AG09319 (cell line): ENCODE results near the gene HOXC10.

Experiments used
- DNase-seq: peaks from one replicate; pipeline ENCODE4 v3.0.0-alpha.2; 2010; ENCODE audit warnings: low read depth; ENCODE audit errors: extremely low read depth
- TF ChIP-seq, protein P1 (sequence below): IDR thresholded peaks from 2 replicates; pipeline ENCODE4 v1.5.1; 2011; ENCODE audit warnings: low read depth, mild to moderate bottlenecking, inconsistent platforms, low read length, moderate library complexity

HOXC10 gene

DNA sequence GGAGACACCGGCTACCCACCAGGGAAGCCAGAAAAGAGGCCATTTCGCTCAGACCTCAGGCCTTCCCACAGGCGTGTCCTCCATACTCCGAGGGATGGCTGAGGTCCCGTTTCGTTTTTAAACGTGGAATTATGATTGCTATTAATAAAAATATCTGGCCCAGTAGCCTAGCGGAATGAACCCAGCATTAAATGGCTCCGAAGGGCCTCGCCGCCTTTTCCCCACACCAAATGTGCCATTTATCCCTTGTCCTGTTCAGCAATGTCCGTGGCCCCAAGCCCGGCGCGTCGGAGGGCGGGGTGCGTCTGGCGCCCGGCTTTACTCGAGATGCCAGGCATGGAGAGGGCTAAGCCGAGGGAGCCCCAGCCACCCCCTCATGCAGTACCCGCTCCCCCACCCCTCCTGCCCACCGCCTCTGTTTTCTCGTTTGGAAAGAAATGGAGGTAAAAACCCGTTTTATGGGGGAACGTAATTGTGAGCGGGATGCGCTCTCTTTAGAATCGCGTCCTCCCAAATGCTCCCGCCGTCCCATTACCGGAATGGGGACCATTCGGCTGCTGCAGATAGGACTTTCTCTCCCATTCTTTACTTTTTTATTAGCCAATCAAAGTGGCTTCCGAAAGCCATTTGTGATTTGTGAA lies 29.6 kb downstream of the HOXC10 start:
- no peak for DNase-seq
- TF ChIP-seq, protein P1, sequence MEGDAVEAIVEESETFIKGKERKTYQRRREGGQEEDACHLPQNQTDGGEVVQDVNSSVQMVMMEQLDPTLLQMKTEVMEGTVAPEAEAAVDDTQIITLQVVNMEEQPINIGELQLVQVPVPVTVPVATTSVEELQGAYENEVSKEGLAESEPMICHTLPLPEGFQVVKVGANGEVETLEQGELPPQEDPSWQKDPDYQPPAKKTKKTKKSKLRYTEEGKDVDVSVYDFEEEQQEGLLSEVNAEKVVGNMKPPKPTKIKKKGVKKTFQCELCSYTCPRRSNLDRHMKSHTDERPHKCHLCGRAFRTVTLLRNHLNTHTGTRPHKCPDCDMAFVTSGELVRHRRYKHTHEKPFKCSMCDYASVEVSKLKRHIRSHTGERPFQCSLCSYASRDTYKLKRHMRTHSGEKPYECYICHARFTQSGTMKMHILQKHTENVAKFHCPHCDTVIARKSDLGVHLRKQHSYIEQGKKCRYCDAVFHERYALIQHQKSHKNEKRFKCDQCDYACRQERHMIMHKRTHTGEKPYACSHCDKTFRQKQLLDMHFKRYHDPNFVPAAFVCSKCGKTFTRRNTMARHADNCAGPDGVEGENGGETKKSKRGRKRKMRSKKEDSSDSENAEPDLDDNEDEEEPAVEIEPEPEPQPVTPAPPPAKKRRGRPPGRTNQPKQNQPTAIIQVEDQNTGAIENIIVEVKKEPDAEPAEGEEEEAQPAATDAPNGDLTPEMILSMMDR, result no peak

GRCh38 chr12:54015018-54015931 lies 30.3 kb downstream of the HOXC10 start:
- DNase-seq, result no peak
- TF ChIP-seq, protein P1, result no peak

DNA sequence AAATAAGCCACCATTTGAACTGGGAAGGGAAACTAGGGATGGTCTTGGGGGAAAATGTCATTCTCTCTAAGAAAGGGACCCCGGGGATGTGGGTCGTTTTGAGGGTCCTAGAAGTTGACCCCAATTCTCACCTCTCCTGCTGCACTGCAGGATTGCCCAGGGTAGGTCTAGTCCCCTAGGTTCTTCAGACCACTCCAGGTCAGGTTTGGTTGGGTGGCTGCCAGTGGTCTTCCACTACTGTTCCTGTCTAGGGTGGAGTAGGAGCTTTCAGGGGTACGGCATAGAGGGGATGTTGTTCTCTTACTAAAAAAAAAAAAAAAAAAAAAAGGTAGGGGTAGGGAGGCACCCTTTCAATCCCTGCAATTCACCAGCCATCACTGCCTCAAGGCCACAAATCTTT lies 31.1 kb downstream of the HOXC10 start:
- TF ChIP-seq, protein P1, result no peak
- DNase-seq, result no peak

- no peak for DNase-seq
- TF ChIP-seq, protein P1, result no peak
Observed at GRCh38 chr12:54016478-54016964, 31.6 kb downstream of the HOXC10 start.

DNA sequence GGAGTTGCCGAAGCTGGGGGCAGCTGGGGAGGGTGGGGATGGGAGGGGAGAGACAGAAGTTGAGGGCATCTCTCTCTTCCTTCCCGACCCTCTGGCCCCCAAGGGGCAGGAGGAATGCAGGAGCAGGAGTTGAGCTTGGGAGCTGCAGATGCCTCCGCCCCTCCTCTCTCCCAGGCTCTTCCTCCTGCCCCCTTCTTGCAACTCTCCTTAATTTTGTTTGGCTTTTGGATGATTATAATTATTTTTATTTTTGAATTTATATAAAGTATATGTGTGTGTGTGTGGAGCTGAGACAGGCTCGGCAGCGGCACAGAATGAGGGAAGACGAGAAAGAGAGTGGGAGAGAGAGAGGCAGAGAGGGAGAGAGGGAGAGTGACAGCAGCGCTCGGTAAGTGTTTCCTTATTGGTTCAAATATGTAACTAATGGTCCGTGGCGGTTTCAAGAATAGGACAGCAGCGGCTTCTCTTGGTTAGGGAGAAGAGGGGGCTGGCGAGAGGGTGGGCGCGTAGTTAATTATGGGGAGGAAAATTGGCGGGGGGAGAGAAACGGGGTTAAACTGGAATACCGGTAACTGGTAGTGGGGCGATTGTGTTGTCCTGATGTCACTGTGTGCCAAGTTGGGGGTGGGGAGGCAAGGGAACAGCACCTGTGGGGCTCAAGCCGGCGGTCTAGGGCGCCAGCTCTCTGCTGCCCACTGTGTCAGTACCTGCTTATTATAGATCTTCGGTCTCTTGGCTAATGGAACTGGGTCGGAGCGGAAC lies 32.3 kb downstream of the HOXC10 start:
- DNase-seq, result no peak
- TF ChIP-seq, protein P1, result no peak

GRCh38 chr12:54017878-54018467 lies 33.0 kb downstream of the HOXC10 start:
- TF ChIP-seq, protein P1, result no peak
- no peak for DNase-seq
